Endothelial cell of umbilical vein (primary cell): ENCODE data around the gene EMID1.

Experiments used
- CTCF ChIP-seq, 2 donors: IDR thresholded peaks; 1 replicate in 1 of 2; 2 replicates in 1 of 2; pipeline ENCODE4 v1.5.1; 2011; ENCODE audit warnings: low read length in 2 of 2, mild to moderate bottlenecking in 2 of 2, moderate library complexity in 2 of 2, control low read depth in 1 of 2, inconsistent platforms in 1 of 2, low read depth in 1 of 2; ENCODE audit not compliant: insufficient read depth in 1 of 2; ENCODE audit errors: extremely low read depth in 1 of 2
- FOS ChIP-seq: IDR thresholded peaks from 2 replicates; pipeline ENCODE4 v1.6.1; 2011; ENCODE audit warnings: mild to moderate bottlenecking, low read length, moderate library complexity, borderline replicate concordance; ENCODE audit not compliant: insufficient read depth
- POLR2A ChIP-seq: IDR thresholded peaks from 2 replicates; pipeline ENCODE4 v1.6.1; 2012; ENCODE audit warnings: low read depth, mild to moderate bottlenecking, control low read depth, low read length

- TF ChIP-seq CTCF (IDR thresholded peaks at IDR 0.05; ENCODE audit: extremely low read depth in 1 of 2, insufficient read depth in 1 of 2, low read depth in 1 of 2, low read length in 2 of 2) (no peak), FOS (no peak), POLR2A (no peak)
These were observed 25.5 kb downstream of the EMID1 start for GRCh38 chr22:29230972-29231875.
